DMS114 treated with DMSO at 0.1 percent for 48 hours (cell line): ENCODE data around the gene GPNMB.
"Not testable (repeated sequence)": the region's sequence is repeated elsewhere in the genome, so short reads cannot be mapped to it uniquely, and the experiment has no call there.

Experiments
- DNase-seq: peaks from one replicate; lab custom pipeline; 2025; ENCODE audit not compliant: unreplicated experiment; lab: John Stamatoyannopoulos, UW

GPNMB gene

DNA sequence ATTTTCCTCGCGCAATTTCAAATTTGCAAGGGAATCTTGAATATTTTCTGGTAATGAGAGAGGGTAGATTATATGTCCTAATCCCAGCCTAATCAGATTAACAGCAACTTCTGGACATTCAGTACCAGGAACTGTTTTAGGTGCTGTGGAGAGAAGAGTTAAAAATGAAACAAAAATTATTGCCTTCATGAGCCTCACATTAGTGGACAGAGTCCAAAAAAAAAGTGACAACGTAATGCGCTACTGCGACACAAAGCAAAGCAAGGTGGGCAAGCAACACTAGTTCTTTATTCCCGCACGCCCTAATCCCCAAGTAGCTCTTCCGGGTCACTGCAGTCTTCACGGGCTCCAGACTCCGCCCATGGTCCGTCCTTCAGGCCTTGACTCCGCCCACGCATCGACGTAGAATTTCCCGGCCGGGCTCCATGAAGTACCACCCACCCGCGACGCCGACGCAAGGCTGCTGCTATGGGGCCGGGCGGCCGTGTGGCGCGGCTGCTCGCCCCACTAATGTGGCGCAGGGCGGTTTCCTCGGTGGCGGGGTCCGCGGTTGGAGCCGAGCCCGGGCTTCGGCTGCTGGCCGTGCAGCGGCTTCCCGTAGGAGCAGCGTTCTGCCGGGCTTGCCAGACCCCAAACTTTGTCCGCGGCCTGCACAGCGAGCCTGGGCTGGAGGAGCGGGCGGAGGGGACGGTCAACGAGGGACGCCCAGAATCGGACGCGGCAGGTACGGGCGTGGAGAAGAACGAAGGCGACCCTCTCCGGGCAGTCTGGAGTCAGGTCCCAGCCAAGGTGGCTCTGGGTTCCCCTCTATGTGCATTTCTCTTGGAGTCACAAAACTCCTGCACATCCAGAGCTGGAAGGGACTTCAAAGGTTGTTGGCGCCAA lies 52.6 kb downstream of the GPNMB start, which contains the start of gene MALSU1:
MALSU1 (plus strand) TSS at position 455 of the 885 bp plus-strand sequence; CDS start at position 469, 14 bp downstream.
- peak; percentile 95 for DNase-seq

DNA sequence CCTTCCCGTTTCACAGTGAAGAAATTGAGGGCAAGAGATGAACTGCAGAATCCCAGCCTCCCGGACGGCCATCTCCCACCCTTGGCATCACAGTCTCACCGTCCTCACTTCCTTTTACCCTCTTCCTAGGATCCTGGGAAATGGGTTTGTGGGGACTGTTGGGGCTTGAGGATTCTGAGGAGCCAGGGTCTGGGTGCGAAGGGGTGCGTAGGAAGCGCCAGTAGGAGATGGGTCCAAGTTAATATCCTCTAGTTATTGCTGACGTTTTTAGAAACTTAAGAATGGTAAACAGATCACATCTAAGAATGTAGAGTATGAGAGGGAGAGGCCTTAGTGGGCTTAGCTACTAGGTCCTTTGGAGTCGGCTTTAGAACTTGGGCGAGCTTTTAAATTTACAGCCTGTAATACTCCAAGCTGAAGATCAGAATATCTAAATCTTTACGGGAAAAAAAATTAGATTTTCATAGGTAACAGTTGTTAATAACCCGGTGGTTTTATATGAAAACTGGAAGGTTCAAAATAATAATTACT lies 53.3 kb downstream of the GPNMB start:
- DNase-seq: no peak

DNA sequence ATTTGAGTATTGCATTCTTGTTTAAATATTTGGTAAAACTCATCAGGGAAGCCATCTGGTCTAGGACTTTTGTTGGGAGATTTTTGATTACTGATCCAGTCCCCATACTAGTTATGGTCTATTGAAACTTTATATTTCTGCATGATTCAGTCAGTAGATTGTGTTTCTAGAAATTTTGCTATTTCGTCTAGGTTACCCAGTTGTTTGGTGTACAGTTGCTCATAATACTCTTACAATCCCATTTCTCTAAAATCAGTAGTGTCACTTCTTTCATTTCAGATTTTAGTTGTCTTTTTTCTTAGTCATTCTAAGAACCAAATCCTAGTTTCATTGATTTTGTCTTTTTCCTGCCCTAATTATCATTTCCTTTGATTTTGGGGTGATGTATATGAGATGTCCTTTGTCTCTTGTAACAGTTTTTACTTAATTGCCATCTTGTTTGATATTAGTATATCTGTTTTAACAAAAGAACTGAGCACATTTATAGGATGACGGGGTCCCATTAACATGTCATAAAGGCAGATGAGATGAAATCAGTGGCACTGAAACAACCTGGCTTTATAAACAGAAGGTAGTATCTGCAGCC lies 60.5 kb downstream of the GPNMB start:
- DNase-seq: no peak

DNA sequence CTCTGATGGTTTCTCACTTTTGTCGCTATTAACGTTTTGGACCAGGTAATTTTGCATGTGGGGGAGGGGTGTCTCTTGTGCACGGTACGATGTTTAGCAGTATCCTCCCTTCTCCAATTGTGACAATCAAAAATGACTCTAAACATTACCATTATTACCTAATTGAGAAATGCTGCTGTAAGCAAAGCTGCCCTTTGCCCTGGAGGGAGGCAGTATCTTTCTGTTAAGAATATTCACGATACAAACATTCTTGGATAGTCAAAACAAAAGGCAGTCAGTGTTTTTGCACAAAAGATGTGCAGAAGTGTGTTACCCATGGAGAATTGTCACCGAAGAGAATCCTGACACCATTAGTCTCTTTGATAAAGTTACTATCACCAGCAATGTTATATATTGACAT lies 62.2 kb downstream of the GPNMB start:
- DNase-seq: no peak

DNA sequence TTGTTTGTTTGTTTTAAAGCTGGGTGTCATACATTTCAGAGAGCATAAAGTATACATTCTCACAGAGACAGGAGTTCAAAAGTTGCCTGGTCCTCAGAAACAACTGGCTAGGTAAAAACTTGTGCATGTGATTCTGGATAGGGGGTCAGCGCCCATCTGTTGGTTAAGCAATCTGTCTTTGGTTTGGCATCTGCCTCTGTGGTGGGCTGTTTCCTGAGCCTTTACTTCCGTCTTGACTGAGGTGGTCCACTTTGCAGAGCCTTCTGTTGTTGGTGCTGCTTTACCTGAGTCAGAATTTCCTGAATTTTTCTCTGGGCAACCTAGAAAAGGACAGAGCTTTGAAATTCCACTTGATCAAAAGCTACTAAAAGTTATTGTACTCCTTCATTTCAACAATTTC lies 65.6 kb downstream of the GPNMB start:
- not testable (repeated sequence) for DNase-seq

DNA sequence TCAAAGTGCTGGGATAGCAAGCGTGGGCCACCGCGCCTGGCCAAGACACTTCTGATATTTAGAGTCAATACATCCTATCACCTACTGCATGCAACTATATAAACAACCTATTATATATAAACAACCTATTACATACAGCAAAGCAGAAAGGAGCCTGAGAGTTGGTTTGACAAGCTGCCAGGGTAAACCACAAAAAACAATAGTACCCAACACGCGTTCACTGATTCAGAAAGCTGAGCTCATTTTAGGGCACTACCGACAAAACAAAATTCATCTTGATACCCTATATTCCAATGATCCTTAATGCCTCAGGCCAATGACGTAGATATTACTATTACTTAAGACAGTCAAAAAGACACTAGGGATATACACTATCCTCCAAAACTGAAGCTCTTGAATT lies 68.8 kb downstream of the GPNMB start:
- DNase-seq: no peak
